ENCODE measurements around the gene GLI3. TPM values are rescaled to one million over a fixed set of nuclear protein-coding genes. Genes with fewer than 3 reads are reported as not detected.

The GLI3 gene
- total and polyA plus RNA-seq, 2 of the 8 experiments (the other 6 are each of a cell fraction or from before 2014, with no cell fraction given) = 8.0 to 31.1 TPM

DNA sequence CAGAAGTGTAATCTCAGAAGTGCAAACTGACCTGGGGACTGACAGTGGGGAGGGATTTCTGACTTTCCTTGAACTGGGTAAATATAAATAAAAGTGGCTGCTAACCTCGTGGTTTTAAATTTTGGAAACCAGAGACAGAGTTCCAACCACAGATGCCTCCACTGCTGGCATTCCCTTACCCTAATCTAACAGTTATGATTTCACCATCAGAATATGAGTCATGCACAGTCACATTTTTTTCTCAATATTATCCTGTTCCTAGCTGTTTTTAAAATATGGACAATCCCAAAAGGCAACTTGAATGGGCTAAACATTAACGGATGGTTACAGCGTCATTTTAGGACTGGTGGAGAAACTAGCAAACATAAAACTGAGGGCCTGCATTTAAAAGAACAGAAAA is 269.9 kb downstream of the GLI3 start:
- no peaks in the 10 kb centered on the region for H3K23me2 ChIP-seq (ENCODE audit: low read depth, low read length)
- FAIRE-seq = no peak
- no peak overlapping the region for H2AFZ ChIP-seq (ENCODE audit: low read length)
- H4K5ac ChIP-seq (ENCODE audit: insufficient read length, low read depth, low read length) = no peak overlapping the region
- H2BK120ac ChIP-seq (replicated peaks; ENCODE audit: low read depth, low read length) = no peak overlapping the region
- no peaks in the 10 kb centered on the region for H3K9me3 ChIP-seq (ENCODE audit: insufficient read depth in 2 of 2, low read depth in 1 of 2, low read length in 1 of 2)
- H3K14ac ChIP-seq (ENCODE audit: insufficient read length) = no peak overlapping the region
- DNase-seq (ENCODE audit: low read depth in 1 of 2, low spot score in 2 of 2) = no peak
- no peak overlapping the region for H2BK15ac ChIP-seq (ENCODE audit: low read length)
- H4K91ac ChIP-seq (replicated peaks; ENCODE audit: insufficient read length, low read length) = no peak overlapping the region
- no peaks in the 10 kb centered on the region for H3K79me2 ChIP-seq (ENCODE audit: control insufficient read depth in 1 of 2, insufficient read depth in 2 of 2, low read length in 2 of 2)
- H3K4me1 ChIP-seq (replicated peaks in 1 of 4; ENCODE audit: control insufficient read depth in 3 of 4, insufficient read depth in 4 of 4, low read length in 3 of 4) = no peaks in the 10 kb centered on the region
- 95% methylated on average over 3 of the region's 3 CpGs; no CpG with 5 or more reads in 1 of the 2 experiments for WGBS, 2 experiments (ENCODE audit: extremely low coverage in 1 of 2, insufficient coverage in 1 of 2, insufficient read length in 1 of 2, insufficient replicate concordance in 2 of 2, low coverage in 1 of 2, low lambda C conversion rate in 2 of 2, missing lambda C conversion rate in 1 of 2)
- no peak overlapping the region for H2BK12ac ChIP-seq (ENCODE audit: low read depth, low read length)
- no peak overlapping the region for H3K4me2 ChIP-seq (ENCODE audit: insufficient read depth in 1 of 2, low read depth in 2 of 2, low read length in 2 of 2)
- H3K9ac ChIP-seq (replicated peaks in 1 of 4; ENCODE audit: extremely low read depth in 1 of 4, low read depth in 3 of 4, low read length in 3 of 4) = no peak overlapping the region
- H3K4ac ChIP-seq (replicated peaks; ENCODE audit: insufficient read length, low read depth, low read length) = no peak overlapping the region
- no peak overlapping the region for H3K18ac ChIP-seq (ENCODE audit: extremely low read depth, low read length)
- H2BK20ac ChIP-seq (ENCODE audit: low read length) = no peak overlapping the region
- no peak overlapping the region for H3K27ac ChIP-seq (ENCODE audit: low read depth, low read length)
- peaks cover 8 to 23% (median 14%) of the 10 kb centered on the region in 4 experiments; a peak in 5 of 8 replicates for H3K36me3 ChIP-seq (ENCODE audit: control insufficient read depth in 2 of 4, insufficient read depth in 4 of 4, low read length in 3 of 4)
- H3K23ac ChIP-seq (ENCODE audit: insufficient read length) = no peak overlapping the region
- no peak overlapping the region for H4K8ac ChIP-seq (ENCODE audit: extremely low read depth, insufficient read depth, low read length)
- no peak overlapping the region for H3K56ac ChIP-seq (replicated peaks; ENCODE audit: insufficient read length, low read depth, low read length)
- POLR2A ChIA-PET (ENCODE audit: partially characterized antibody) = no interaction called here
- H4K20me1 ChIP-seq (replicated peaks in 1 of 2; ENCODE audit: control insufficient read depth in 1 of 2, insufficient read depth in 2 of 2, low read length in 2 of 2) = peaks cover 0 to 2% of the 10 kb centered on the region in 2 experiments
- no peak overlapping the region for H3K4me3 ChIP-seq (ENCODE audit: extremely low read depth in 1 of 4, insufficient read depth in 2 of 4, low read depth in 3 of 4, low read length in 4 of 4)
- H3K27me3 ChIP-seq (replicated peaks in 1 of 4; ENCODE audit: control insufficient read depth in 3 of 4, extremely low read depth in 1 of 4, insufficient read depth in 3 of 4, low read length in 3 of 4) = no peaks in the 10 kb centered on the region
- H2AK5ac ChIP-seq (ENCODE audit: low read depth, low read length) = no peak overlapping the region
- no peaks in the 10 kb centered on the region for H3K79me1 ChIP-seq (ENCODE audit: low read depth, low read length)
- H2BK5ac ChIP-seq (ENCODE audit: low read depth, low read length) = no peak overlapping the region
- CTCF ChIA-PET (ENCODE audit: partially characterized antibody) = interaction anchor here (1.3 to 6.5 kb wide), 2 partner anchors 11 to 608 kb away, joined by 3 to 85 read pairs; no protein-coding TSS in a partner anchor
- TF ChIP-seq YY1 (IDR thresholded peaks at IDR 0.05; ENCODE audit: low read depth, low read length) = no peak
- TF ChIP-seq BRCA1 (IDR thresholded peaks at IDR 0.05; ENCODE audit: low read depth, low read length) = no peak
- no peak for TF ChIP-seq TCF12 (IDR thresholded peaks at IDR 0.05; ENCODE audit: low read depth, low read length)
- no peak for TF ChIP-seq POU5F1 (IDR thresholded peaks at IDR 0.05; ENCODE audit: low read depth, low read length)
- TF ChIP-seq KDM1A (IDR thresholded peaks at IDR 0.05; ENCODE audit: borderline replicate concordance, low read length) = no peak
- TF ChIP-seq TBP (IDR thresholded peaks at IDR 0.05; ENCODE audit: low read depth, low read length) = no peak
- no peak for TF ChIP-seq TAF7 (optimal IDR thresholded peaks at IDR 0.05; ENCODE audit: borderline replicate concordance, low read depth, low read length)
- TF ChIP-seq CEBPB (IDR thresholded peaks at IDR 0.05; ENCODE audit: low read depth, low read length) = no peak
- TF ChIP-seq, protein P1, sequence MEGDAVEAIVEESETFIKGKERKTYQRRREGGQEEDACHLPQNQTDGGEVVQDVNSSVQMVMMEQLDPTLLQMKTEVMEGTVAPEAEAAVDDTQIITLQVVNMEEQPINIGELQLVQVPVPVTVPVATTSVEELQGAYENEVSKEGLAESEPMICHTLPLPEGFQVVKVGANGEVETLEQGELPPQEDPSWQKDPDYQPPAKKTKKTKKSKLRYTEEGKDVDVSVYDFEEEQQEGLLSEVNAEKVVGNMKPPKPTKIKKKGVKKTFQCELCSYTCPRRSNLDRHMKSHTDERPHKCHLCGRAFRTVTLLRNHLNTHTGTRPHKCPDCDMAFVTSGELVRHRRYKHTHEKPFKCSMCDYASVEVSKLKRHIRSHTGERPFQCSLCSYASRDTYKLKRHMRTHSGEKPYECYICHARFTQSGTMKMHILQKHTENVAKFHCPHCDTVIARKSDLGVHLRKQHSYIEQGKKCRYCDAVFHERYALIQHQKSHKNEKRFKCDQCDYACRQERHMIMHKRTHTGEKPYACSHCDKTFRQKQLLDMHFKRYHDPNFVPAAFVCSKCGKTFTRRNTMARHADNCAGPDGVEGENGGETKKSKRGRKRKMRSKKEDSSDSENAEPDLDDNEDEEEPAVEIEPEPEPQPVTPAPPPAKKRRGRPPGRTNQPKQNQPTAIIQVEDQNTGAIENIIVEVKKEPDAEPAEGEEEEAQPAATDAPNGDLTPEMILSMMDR (IDR thresholded peaks at IDR 0.05; ENCODE audit: control extremely low read depth in 1 of 3, insufficient read depth in 1 of 3, low read depth in 1 of 3, low read length in 3 of 3) = no peak
- TF ChIP-seq BCL11A (IDR thresholded peaks at IDR 0.05; ENCODE audit: low read depth in 2 of 2, low read length in 2 of 2) = no peak
- no peak for TF ChIP-seq RNF2 (IDR thresholded peaks at IDR 0.05; ENCODE audit: borderline replicate concordance, low read depth, low read length, missing control alignments, poor library complexity, severe bottlenecking)
- no peak for TF ChIP-seq CHD1 (IDR thresholded peaks at IDR 0.05; ENCODE audit: low read depth, low read length)
- no peak for TF ChIP-seq SP4 (IDR thresholded peaks at IDR 0.05; ENCODE audit: low read length)
